SK-N-SH treated with all-trans-retinoic acid at 6 μM for 48 hours (cell line): ENCODE data around the gene TRIB2.

ENCODE experiments used
- BACH2 ChIP-seq: fragments of 250-450 bp; sonication (Bioruptor Pico); IDR thresholded peaks from 2 replicates; pipeline ENCODE4 v1.9.0; 2021; ENCODE audit warnings: mild to moderate bottlenecking, borderline replicate concordance
- CSDC2 ChIP-seq: fragments of 250-450 bp; sonication (Bioruptor Pico); IDR thresholded peaks from 2 replicates; pipeline ENCODE4 v1.5.0; 2020; ENCODE audit warnings: mild to moderate bottlenecking, moderate library complexity

DNA sequence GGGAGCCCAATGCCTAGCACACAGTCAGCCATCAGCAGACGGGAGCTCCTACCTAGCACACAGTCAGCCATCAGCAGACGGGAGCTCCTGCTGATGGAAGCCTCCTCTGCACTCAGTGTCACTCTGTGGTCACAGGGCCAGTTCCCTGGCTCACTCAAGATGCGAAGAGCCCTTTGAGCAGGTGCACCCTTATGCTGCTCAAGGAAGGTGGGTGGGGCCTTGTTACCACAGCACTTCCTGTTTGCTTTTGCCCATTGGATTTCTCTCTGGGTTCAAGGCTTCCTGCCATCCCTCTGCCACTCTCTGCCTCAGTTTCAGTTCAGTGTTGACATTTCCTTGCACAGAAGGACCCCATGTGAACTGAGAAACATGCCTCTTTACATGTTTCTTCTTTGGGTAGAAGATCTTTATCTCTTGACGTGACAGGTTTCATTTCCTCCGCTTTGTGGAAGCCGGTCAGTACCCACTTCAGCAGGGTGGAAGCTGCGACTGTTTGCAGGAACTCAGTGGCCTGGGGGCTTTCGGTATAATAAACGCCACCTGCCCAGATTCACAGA is 11.6 kb downstream of the TRIB2 start:
- no peak for TF ChIP-seq BACH2 (CRISPR knock-in tag)
- no peak for TF ChIP-seq CSDC2
